GM23338 (cell line): ENCODE results near the gene ULBP3. TPM values are rescaled to one million over a fixed set of nuclear protein-coding genes. Genes with fewer than 3 reads are reported as not detected.

Source experiments
- ATAC-seq: fragments of 200-7000 bp; cut with Tn5 transposase; 3 replicates; pipeline ENCODE4 v1.9.1; 2020
- DNase-seq: peaks from one replicate; pipeline ENCODE4 v3.0.0-alpha.2; 2015; ENCODE audit warnings: low spot score
- H2AFZ ChIP-seq: fragments of 200-600 bp; sonication (generic); 2 replicates; pipeline ENCODE4 v1.8.0; 2016; ENCODE audit warnings: antibody characterized with exemption, mild to moderate bottlenecking, moderate library complexity
- H3F3A ChIP-seq: fragments of 200-600 bp; sonication (generic); replicated peaks from 2 replicates; pipeline ENCODE4 v1.8.0; 2017; ENCODE audit warnings: antibody characterized with exemption, mixed run types, low read depth
- H3K27ac ChIP-seq: fragments of 200-600 bp; sonication (generic); 2 replicates; pipeline ENCODE4 v1.6.1; 2016; ENCODE audit warnings: low read depth
- H3K27me3 ChIP-seq: fragments of 200-600 bp; sonication (generic); 2 replicates; pipeline ENCODE4 v1.8.0; 2016; ENCODE audit warnings: mild to moderate bottlenecking, mixed run types, moderate library complexity; ENCODE audit not compliant: insufficient read depth
- H3K36me3 ChIP-seq: fragments of 200-600 bp; sonication (generic); 2 replicates; pipeline ENCODE4 v1.8.0; 2016; ENCODE audit warnings: mild to moderate bottlenecking; ENCODE audit not compliant: insufficient read depth
- H3K4me1 ChIP-seq: fragments of 200-600 bp; sonication (generic); 2 replicates; pipeline ENCODE4 v1.8.0; 2016; ENCODE audit warnings: mild to moderate bottlenecking, moderate library complexity; ENCODE audit not compliant: insufficient read depth
- H3K4me2 ChIP-seq: fragments of 200-600 bp; sonication (generic); 2 replicates; pipeline ENCODE4 v1.7.1; 2017; ENCODE audit warnings: mixed run types
- H3K4me3 ChIP-seq: fragments of 200-600 bp; sonication (generic); 2 replicates; pipeline ENCODE4 v1.6.1; 2016; ENCODE audit warnings: mixed run types
- H3K79me2 ChIP-seq: fragments of 200-600 bp; sonication (generic); replicated peaks from 2 replicates; pipeline ENCODE4 v1.8.0; 2017; ENCODE audit warnings: mild to moderate bottlenecking; ENCODE audit not compliant: insufficient read depth
- H3K9me2 ChIP-seq: fragments of 200-600 bp; sonication (generic); 2 replicates; pipeline ENCODE4 v1.8.0; 2017; ENCODE audit not compliant: insufficient read depth
- H4K20me1 ChIP-seq: fragments of 200-600 bp; sonication (generic); replicated peaks from 2 replicates; pipeline ENCODE4 v1.8.0; 2017; ENCODE audit warnings: mild to moderate bottlenecking; ENCODE audit not compliant: insufficient read depth
- H3K27ac Mint-ChIP-seq: 2 replicates; pipeline ENCODE4 v1.8.0; 2020; ENCODE audit warnings: inconsistent platforms, mild to moderate bottlenecking, moderate library complexity, mixed read lengths
- H3K27me3 Mint-ChIP-seq: 3 replicates; pipeline ENCODE4 v1.8.0; 2022; ENCODE audit warnings: low read depth, mild to moderate bottlenecking, moderate library complexity, mixed read lengths, inconsistent platforms; ENCODE audit not compliant: insufficient read depth, poor library complexity
- H3K36me3 Mint-ChIP-seq: 3 replicates; pipeline ENCODE4 v1.8.0; 2021; ENCODE audit warnings: low read depth, mild to moderate bottlenecking, inconsistent platforms, moderate library complexity, mixed read lengths
- H3K4me1 Mint-ChIP-seq: 3 replicates; pipeline ENCODE4 v1.8.0; 2020; ENCODE audit warnings: mild to moderate bottlenecking, inconsistent platforms, mixed read lengths
- H3K4me3 Mint-ChIP-seq: 3 replicates; pipeline ENCODE4 v1.8.0; 2021; ENCODE audit warnings: moderate library complexity, mild to moderate bottlenecking, inconsistent platforms, mixed read lengths
- H3K9me3 Mint-ChIP-seq: 3 replicates; pipeline ENCODE4 v1.8.0; 2020; ENCODE audit warnings: moderate library complexity, mild to moderate bottlenecking, inconsistent platforms, mixed read lengths
- CREB1 ChIP-seq: fragments of 250-450 bp; sonication (Bioruptor Pico); IDR thresholded peaks from 2 replicates; pipeline ENCODE4 v1.5.0; 2020; ENCODE audit warnings: low read depth, mild to moderate bottlenecking, moderate library complexity
- EZH2 ChIP-seq: fragments of 200-600 bp; sonication (generic); IDR thresholded peaks from one replicate; pipeline ENCODE4 v1.8.0; 2017; ENCODE audit warnings: antibody characterized with exemption, mild to moderate bottlenecking, low read depth; ENCODE audit not compliant: unreplicated experiment
- JUNB ChIP-seq: IDR thresholded peaks from one replicate; pipeline ENCODE4 v1.6.1; 2016; ENCODE audit warnings: antibody characterized with exemption; ENCODE audit not compliant: unreplicated experiment
- ZNF114 ChIP-seq: fragments of 250-450 bp; sonication (Bioruptor Pico); IDR thresholded peaks from 2 replicates; pipeline ENCODE4 v1.5.0; 2020; ENCODE audit warnings: mild to moderate bottlenecking, moderate library complexity
- ZNF331 ChIP-seq: fragments of 250-450 bp; sonication (Bioruptor Pico); IDR thresholded peaks from 2 replicates; pipeline ENCODE4 v1.5.0; 2020; ENCODE audit warnings: low read depth, mild to moderate bottlenecking, moderate library complexity
- polyA plus RNA-seq: library from polyadenylated mRNA; unstranded; fragments of >200 nt; fragmentation: Nextera tagmentation; extraction: Ambion mirVana; gene quantifications from 2 replicates; pipeline ENCODE4 v1.2.1, GENCODE V29; 2016
- total RNA-seq: library from RNA; depleted of rRNA; stranded (reverse); fragments of >200 nt; shearing (Covaris generic); gene quantifications from 2 replicates; pipeline ENCODE4 v1.2.3, GENCODE V29; 2014
- TF ChIP-seq, protein P1 (sequence below): fragments of 250-450 bp; sonication (Bioruptor Pico); IDR thresholded peaks from 2 replicates; pipeline ENCODE4 v1.5.0; 2020; ENCODE audit warnings: mild to moderate bottlenecking, moderate library complexity
- TF ChIP-seq, protein P2 (sequence below): IDR thresholded peaks from 2 replicates; pipeline ENCODE4 v1.6.1; 2016; ENCODE audit warnings: antibody characterized with exemption

Gene ULBP3
- total and polyA plus RNA-seq, 2 experiments from 2014 or later, result 0.60 to 4.2 TPM

DNA sequence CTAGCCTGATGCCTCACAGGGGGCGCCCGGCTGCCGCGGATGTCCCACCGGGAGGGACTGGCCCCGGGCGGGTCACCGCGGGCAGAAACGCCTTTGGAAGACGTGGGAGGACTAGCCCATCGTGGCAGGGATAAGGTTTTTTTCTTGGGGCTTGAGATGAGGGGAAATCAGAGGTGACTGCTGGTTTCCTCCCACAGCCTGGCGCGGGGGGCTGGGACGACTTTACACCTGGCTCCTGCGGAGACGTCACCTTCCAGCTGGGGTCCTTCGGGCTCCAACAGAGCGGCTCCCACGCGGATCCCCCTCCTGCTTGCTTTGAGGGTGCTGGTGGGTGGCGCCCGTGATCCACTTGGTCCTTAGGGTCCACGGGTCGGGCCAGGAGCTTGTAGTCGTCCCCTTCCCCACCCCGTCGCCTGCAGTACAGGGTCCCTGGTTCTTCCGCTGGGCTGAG lies 11.4 kb downstream of the ULBP3 start:
- H3K4me2 ChIP-seq, result no peak overlapping the region
- no peak overlapping the region for H2AFZ ChIP-seq
- no peaks in the 10 kb centered on the region for H3K36me3 ChIP-seq
- Mint-ChIP-seq H3K27ac (no peak overlapping the region), H3K9me3 (peaks cover 28% of the 10 kb centered on the region), H3K36me3 (peaks cover 13% of the 10 kb centered on the region), H3K4me3 (no peak overlapping the region), H3K27me3 (peaks cover 23% of the 10 kb centered on the region), H3K4me1 (no peaks in the 10 kb centered on the region; the same call in 2 of the 3 replicates)
- H3K27me3 ChIP-seq, result no peaks in the 10 kb centered on the region
- no peak overlapping the region for H3K27ac ChIP-seq
- H3F3A ChIP-seq, result no peaks in the 10 kb centered on the region
- no peaks in the 10 kb centered on the region for H3K4me1 ChIP-seq
- no peaks in the 10 kb centered on the region for H4K20me1 ChIP-seq
- TF ChIP-seq, protein P1, sequence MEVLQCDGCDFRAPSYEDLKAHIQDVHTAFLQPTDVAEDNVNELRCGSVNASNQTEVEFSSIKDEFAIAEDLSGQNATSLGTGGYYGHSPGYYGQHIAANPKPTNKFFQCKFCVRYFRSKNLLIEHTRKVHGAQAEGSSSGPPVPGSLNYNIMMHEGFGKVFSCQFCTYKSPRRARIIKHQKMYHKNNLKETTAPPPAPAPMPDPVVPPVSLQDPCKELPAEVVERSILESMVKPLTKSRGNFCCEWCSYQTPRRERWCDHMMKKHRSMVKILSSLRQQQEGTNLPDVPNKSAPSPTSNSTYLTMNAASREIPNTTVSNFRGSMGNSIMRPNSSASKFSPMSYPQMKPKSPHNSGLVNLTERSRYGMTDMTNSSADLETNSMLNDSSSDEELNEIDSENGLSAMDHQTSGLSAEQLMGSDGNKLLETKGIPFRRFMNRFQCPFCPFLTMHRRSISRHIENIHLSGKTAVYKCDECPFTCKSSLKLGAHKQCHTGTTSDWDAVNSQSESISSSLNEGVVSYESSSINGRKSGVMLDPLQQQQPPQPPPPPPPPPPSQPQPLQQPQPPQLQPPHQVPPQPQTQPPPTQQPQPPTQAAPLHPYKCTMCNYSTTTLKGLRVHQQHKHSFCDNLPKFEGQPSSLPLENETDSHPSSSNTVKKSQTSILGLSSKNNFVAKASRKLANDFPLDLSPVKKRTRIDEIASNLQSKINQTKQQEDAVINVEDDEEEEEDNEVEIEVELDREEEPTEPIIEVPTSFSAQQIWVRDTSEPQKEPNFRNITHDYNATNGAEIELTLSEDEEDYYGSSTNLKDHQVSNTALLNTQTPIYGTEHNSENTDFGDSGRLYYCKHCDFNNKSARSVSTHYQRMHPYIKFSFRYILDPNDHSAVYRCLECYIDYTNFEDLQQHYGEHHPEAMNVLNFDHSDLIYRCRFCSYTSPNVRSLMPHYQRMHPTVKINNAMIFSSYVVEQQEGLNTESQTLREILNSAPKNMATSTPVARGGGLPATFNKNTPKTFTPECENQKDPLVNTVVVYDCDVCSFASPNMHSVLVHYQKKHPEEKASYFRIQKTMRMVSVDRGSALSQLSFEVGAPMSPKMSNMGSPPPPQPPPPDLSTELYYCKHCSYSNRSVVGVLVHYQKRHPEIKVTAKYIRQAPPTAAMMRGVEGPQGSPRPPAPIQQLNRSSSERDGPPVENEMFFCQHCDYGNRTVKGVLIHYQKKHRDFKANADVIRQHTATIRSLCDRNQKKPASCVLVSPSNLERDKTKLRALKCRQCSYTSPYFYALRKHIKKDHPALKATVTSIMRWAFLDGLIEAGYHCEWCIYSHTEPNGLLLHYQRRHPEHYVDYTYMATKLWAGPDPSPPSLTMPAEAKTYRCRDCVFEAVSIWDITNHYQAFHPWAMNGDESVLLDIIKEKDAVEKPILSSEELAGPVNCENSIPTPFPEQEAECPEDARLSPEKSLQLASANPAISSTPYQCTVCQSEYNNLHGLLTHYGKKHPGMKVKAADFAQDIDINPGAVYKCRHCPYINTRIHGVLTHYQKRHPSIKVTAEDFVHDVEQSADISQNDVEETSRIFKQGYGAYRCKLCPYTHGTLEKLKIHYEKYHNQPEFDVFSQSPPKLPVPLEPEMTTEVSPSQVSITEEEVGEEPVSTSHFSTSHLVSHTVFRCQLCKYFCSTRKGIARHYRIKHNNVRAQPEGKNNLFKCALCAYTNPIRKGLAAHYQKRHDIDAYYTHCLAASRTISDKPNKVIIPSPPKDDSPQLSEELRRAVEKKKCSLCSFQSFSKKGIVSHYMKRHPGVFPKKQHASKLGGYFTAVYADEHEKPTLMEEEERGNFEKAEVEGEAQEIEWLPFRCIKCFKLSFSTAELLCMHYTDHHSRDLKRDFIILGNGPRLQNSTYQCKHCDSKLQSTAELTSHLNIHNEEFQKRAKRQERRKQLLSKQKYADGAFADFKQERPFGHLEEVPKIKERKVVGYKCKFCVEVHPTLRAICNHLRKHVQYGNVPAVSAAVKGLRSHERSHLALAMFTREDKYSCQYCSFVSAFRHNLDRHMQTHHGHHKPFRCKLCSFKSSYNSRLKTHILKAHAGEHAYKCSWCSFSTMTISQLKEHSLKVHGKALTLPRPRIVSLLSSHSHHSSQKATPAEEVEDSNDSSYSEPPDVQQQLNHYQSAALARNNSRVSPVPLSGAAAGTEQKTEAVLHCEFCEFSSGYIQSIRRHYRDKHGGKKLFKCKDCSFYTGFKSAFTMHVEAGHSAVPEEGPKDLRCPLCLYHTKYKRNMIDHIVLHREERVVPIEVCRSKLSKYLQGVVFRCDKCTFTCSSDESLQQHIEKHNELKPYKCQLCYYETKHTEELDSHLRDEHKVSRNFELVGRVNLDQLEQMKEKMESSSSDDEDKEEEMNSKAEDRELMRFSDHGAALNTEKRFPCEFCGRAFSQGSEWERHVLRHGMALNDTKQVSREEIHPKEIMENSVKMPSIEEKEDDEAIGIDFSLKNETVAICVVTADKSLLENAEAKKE (CRISPR knock-in tag), result no peak
- TF ChIP-seq CREB1, result no peak
- TF ChIP-seq EZH2, result no peak
- TF ChIP-seq ZNF114 (CRISPR knock-in tag), result no peak
- no peak for TF ChIP-seq ZNF331 (CRISPR knock-in tag)
- TF ChIP-seq, protein P2, sequence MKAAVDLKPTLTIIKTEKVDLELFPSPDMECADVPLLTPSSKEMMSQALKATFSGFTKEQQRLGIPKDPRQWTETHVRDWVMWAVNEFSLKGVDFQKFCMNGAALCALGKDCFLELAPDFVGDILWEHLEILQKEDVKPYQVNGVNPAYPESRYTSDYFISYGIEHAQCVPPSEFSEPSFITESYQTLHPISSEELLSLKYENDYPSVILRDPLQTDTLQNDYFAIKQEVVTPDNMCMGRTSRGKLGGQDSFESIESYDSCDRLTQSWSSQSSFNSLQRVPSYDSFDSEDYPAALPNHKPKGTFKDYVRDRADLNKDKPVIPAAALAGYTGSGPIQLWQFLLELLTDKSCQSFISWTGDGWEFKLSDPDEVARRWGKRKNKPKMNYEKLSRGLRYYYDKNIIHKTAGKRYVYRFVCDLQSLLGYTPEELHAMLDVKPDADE, result no peak
- no peak for TF ChIP-seq JUNB
- DNase-seq (no peak), ATAC-seq (no peak)
- H3K79me2 ChIP-seq, result no peaks in the 10 kb centered on the region
- no peak overlapping the region for H3K4me3 ChIP-seq
- H3K9me2 ChIP-seq, result 0 out of 2 replicates have a peak, but pooled peaks cover 5% of the 10 kb centered on the region
